DND-41 (cell line): ENCODE data around the gene ADAMTS12.

ENCODE experiments used
- ATAC-seq: fragments of 200-7000 bp; cut with Tn5 transposase; 3 replicates; pipeline ENCODE4 v1.9.1; 2021; ENCODE audit warnings: low read depth; ENCODE audit not compliant: insufficient read depth
- DNase-seq: peaks from one replicate; pipeline ENCODE4 v3.0.0-alpha.2; 2020
- H2AFZ ChIP-seq: 2 replicates; pipeline ENCODE4 v1.6.0; 2012; ENCODE audit warnings: low read depth, low read length
- H3K27ac ChIP-seq: 2 replicates; pipeline ENCODE4 v1.5.1; 2012; ENCODE audit warnings: low read length, inconsistent platforms
- H3K27me3 ChIP-seq: fragments of 200-600 bp; sonication (generic); 2 replicates; pipeline ENCODE4 v1.6.0; 2012; ENCODE audit warnings: low read length, mild to moderate bottlenecking, inconsistent platforms; ENCODE audit not compliant: insufficient read depth, poor library complexity
- H3K36me3 ChIP-seq: 2 replicates; pipeline ENCODE4 v1.5.1; 2012; ENCODE audit warnings: low read length, inconsistent platforms; ENCODE audit not compliant: insufficient read depth
- H3K4me1 ChIP-seq: 2 replicates; pipeline ENCODE4 v1.5.1; 2012; ENCODE audit warnings: mild to moderate bottlenecking, low read length; ENCODE audit not compliant: insufficient read depth
- H3K4me2 ChIP-seq: 2 replicates; pipeline ENCODE4 v1.6.0; 2012; ENCODE audit warnings: mild to moderate bottlenecking, moderate library complexity, low read length, inconsistent platforms; ENCODE audit not compliant: insufficient read depth
- H3K4me3 ChIP-seq, 2 experiments: fragments of 200-600 bp in 1 of 2; shearing (Covaris generic) in 1 of 2; 2 replicates each; pipeline ENCODE4 v1.5.1; 2012 to 2016; ENCODE audit warnings: inconsistent platforms in 2 of 2, low read length in 2 of 2, mild to moderate bottlenecking in 2 of 2, low read depth in 1 of 2, moderate library complexity in 1 of 2
- H3K79me2 ChIP-seq: 2 replicates; pipeline ENCODE4 v1.6.0; 2012; ENCODE audit warnings: low read length, inconsistent platforms; ENCODE audit not compliant: insufficient read depth
- H3K9ac ChIP-seq: 2 replicates; pipeline ENCODE4 v1.6.0; 2012; ENCODE audit warnings: low read depth, mild to moderate bottlenecking, inconsistent platforms, low read length, moderate library complexity
- H3K9me3 ChIP-seq: 2 replicates; pipeline ENCODE4 v1.5.1; 2012; ENCODE audit warnings: low read length, moderate library complexity, mild to moderate bottlenecking, inconsistent platforms; ENCODE audit not compliant: insufficient read depth, severe bottlenecking
- H4K20me1 ChIP-seq: 2 replicates; pipeline ENCODE4 v1.6.0; 2012; ENCODE audit warnings: low read length; ENCODE audit not compliant: insufficient read depth
- EZH2 ChIP-seq: IDR thresholded peaks from 3 replicates; pipeline ENCODE4 v1.6.1; 2012; ENCODE audit warnings: borderline replicate concordance, low read depth, mild to moderate bottlenecking, moderate library complexity, low read length, inconsistent platforms; ENCODE audit not compliant: severe bottlenecking
- TF ChIP-seq, protein P1 (sequence below): IDR thresholded peaks from 2 replicates; pipeline ENCODE4 v1.5.1; 2012; ENCODE audit warnings: borderline replicate concordance, low read length, moderate library complexity, mild to moderate bottlenecking; ENCODE audit not compliant: poor library complexity, severe bottlenecking; ENCODE audit errors: extremely low read depth

The ADAMTS12 gene

DNA sequence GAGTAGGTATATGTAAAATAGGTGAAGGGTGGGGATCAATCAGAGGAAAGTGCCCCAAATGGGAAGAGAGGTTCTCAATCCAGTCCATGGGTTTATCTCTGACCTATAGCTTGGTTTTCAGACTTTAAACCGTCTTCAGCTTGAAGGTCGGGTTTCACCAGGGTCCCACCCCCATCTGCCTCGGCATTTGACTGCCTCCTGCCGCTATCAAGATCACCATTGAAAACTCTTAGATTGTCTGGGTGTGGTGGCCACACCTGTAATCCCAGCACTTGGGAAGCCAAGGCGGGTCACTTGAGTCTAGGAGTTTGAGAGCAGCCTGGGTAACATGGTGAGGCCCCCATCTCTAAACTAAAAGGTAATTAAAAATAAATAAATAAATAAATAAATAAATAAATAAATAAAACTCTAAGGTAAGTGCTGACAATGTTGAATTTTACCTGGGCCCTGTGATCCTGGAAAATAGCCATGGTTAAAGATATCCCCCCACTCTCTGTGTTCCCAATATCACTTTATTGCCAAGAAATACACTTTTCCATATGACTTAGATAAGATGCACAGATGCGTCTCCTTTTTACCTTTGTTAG is 402.2 kb downstream of the ADAMTS12 start:
- H3K9me3 ChIP-seq = no peaks in the 10 kb centered on the region
- H3K9ac ChIP-seq = no peak overlapping the region
- H4K20me1 ChIP-seq = no peaks in the 10 kb centered on the region
- H3K27me3 ChIP-seq = no peaks in the 10 kb centered on the region
- H3K4me1 ChIP-seq = no peaks in the 10 kb centered on the region
- H3K79me2 ChIP-seq = no peaks in the 10 kb centered on the region
- no peak overlapping the region for H3K27ac ChIP-seq
- DNase-seq = no peak
- H3K36me3 ChIP-seq = no peaks in the 10 kb centered on the region
- TF ChIP-seq, protein P1, sequence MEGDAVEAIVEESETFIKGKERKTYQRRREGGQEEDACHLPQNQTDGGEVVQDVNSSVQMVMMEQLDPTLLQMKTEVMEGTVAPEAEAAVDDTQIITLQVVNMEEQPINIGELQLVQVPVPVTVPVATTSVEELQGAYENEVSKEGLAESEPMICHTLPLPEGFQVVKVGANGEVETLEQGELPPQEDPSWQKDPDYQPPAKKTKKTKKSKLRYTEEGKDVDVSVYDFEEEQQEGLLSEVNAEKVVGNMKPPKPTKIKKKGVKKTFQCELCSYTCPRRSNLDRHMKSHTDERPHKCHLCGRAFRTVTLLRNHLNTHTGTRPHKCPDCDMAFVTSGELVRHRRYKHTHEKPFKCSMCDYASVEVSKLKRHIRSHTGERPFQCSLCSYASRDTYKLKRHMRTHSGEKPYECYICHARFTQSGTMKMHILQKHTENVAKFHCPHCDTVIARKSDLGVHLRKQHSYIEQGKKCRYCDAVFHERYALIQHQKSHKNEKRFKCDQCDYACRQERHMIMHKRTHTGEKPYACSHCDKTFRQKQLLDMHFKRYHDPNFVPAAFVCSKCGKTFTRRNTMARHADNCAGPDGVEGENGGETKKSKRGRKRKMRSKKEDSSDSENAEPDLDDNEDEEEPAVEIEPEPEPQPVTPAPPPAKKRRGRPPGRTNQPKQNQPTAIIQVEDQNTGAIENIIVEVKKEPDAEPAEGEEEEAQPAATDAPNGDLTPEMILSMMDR = no peak
- TF ChIP-seq EZH2 = no peak
- no peak overlapping the region for H2AFZ ChIP-seq
- no peak for ATAC-seq
- H3K4me2 ChIP-seq = no peak overlapping the region
- H3K4me3 ChIP-seq = no peak overlapping the region

DNA sequence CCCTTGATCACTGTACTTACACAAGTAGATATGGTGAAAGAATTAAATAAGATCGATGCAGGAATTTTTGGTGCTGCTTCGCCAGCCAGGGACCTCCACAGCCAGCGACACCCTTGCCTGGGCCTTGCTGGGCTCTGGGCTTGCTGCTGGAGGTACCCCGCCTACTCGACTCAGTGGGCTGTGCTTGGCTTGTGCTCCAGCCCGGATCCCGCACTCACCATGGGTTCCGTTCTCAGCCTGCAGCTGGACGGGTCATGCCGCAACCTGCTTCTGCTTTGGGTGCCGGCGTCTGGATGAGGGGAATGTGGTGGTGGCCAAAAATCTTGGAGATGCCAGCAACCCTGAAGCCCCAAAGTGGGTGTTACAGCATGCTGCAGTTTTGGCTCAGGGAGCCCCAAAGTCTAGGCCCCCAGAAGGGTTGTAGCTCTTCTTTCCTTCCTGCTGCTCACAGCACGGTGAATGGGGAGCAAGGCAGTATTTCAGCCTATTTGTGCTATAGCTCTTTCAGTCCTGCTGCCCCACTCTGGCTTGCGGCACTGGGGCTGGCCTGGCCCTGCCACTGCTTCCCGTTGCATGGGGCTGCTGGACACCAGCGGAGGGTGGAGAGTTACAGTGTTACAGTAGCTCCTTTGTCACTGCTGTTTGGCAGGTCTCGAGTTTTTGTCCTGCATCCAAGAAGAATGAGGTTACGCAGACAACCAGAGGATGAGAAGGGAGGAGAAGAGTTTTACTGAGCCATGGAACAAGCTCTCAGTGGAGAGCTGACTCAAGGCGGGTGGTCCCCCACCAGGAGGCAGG is 403.0 kb downstream of the ADAMTS12 start:
- DNase-seq (no peak), ATAC-seq (no peak)
- Histone ChIP-seq H4K20me1 (no peaks in the 10 kb centered on the region), H3K9me3 (no peaks in the 10 kb centered on the region), H3K79me2 (no peaks in the 10 kb centered on the region), H3K27me3 (no peaks in the 10 kb centered on the region), H3K4me1 (no peaks in the 10 kb centered on the region), H3K4me2 (no peak overlapping the region), H3K27ac (no peak overlapping the region), H3K4me3 (no peak overlapping the region), H2AFZ (no peak overlapping the region), H3K36me3 (no peaks in the 10 kb centered on the region), H3K9ac (no peak overlapping the region)
- TF ChIP-seq, protein P1 = no peak
- TF ChIP-seq EZH2 = no peak

DNA sequence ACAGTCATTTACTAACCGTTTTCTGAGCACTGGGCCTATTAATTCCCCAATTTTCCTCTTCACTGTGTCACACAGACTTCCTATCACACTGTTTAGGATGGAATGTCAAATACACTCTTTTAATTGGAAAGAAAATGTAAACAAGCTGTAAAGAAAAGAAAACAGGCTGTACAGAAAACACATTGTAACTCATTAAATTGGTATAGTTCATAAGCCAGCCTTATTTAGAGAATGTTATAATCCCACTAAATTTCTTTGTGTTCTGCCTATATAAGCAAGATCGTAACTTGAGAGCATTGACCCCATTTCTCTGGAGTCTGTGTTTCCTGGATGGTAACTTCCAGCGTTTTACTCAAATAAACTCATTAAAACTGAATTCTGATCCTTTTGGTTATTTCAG is 404.6 kb downstream of the ADAMTS12 start:
- no peak overlapping the region for H3K4me2 ChIP-seq
- TF ChIP-seq, protein P1 = no peak
- DNase-seq (no peak), ATAC-seq (no peak)
- no peaks in the 10 kb centered on the region for H3K27me3 ChIP-seq
- H3K4me3 ChIP-seq = no peak overlapping the region
- H3K4me1 ChIP-seq = no peaks in the 10 kb centered on the region
- H3K79me2 ChIP-seq = no peaks in the 10 kb centered on the region
- no peaks in the 10 kb centered on the region for H3K9me3 ChIP-seq
- H3K27ac ChIP-seq = no peak overlapping the region
- no peak overlapping the region for H3K9ac ChIP-seq
- no peaks in the 10 kb centered on the region for H4K20me1 ChIP-seq
- no peak overlapping the region for H2AFZ ChIP-seq
- H3K36me3 ChIP-seq = no peaks in the 10 kb centered on the region
